Thymus (tissue), 11 donors: ENCODE measurements around the gene PSMD4. TPM values are rescaled to one million over a fixed set of nuclear protein-coding genes. Genes with fewer than 3 reads are reported as not detected.
A peak's percentile ranks its signal among the peaks of the same experiment; 100 is the strongest.
"Not testable (repeated sequence)": the region's sequence is repeated elsewhere in the genome, so short reads cannot be mapped to it uniquely, and the experiment has no call there.

Experiments used
- DNase-seq, 9 donors: peaks; one replicate each; pipeline ENCODE4 v3.0.0-alpha.2; 2013; ENCODE audit warnings: low spot score in 9 of 9, low read depth in 6 of 9, missing footprints in 1 of 9
- H3K27ac ChIP-seq, 2 donors: one replicate each; pipeline ENCODE4 v1.5.1; 2013; ENCODE audit warnings: control low read depth in 1 of 2, low read depth in 1 of 2, low read length in 1 of 2, mild to moderate bottlenecking in 1 of 2, moderate library complexity in 1 of 2
- H3K27me3 ChIP-seq, 2 donors: one replicate each; pipeline ENCODE4 v1.5.1; 2013; ENCODE audit warnings: low read length in 1 of 2; ENCODE audit not compliant: control insufficient read depth in 2 of 2, insufficient read depth in 1 of 2
- H3K36me3 ChIP-seq, 2 donors: one replicate each; pipeline ENCODE4 v1.5.1; 2013; ENCODE audit warnings: low read length in 1 of 2, mild to moderate bottlenecking in 1 of 2, moderate library complexity in 1 of 2; ENCODE audit not compliant: control insufficient read depth in 2 of 2, insufficient read depth in 2 of 2
- H3K4me1 ChIP-seq, 2 donors: one replicate each; pipeline ENCODE4 v1.5.1; 2013; ENCODE audit warnings: low read length in 2 of 2; ENCODE audit not compliant: control insufficient read depth in 2 of 2, insufficient read depth in 2 of 2
- H3K4me3 ChIP-seq, 2 donors: one replicate each; pipeline ENCODE4 v1.5.1; 2013; ENCODE audit warnings: low read length in 2 of 2, control low read depth in 1 of 2, mild to moderate bottlenecking in 1 of 2
- H3K9me3 ChIP-seq, 2 donors: one replicate each; pipeline ENCODE4 v1.5.1; 2013; ENCODE audit warnings: low read length in 1 of 2, mild to moderate bottlenecking in 1 of 2; ENCODE audit not compliant: control insufficient read depth in 2 of 2, insufficient read depth in 1 of 2
- WGBS: extraction: QIAGEN DNeasy Blood & Tissue Kit; methylation state at CpG from one replicate; pipeline ENCODE4 v1.1.7; 2013; 5-methylcytosine and 5-hydroxymethylcytosine counted together
- polyA plus RNA-seq: library from polyadenylated mRNA; stranded (reverse); fragments of 200-250 nt; gene quantifications from one replicate; pipeline ENCODE4 v1.2.3, GENCODE V29; 2013
- total RNA-seq: library from RNA; stranded (reverse); fragments of 120-200 nt; gene quantifications from one replicate; pipeline ENCODE4 v1.2.4, GENCODE V29; 2013
- donor health status: healthy.

The PSMD4 gene
- total and polyA plus RNA-seq, 2 donors = 157 to 272 TPM

- no peaks in the 10 kb centered on the region for H3K4me1 ChIP-seq
- H3K4me3 ChIP-seq = no peak overlapping the region
- WGBS = 95% methylated on average over 14 of the region's 14 CpGs
- H3K27ac ChIP-seq = no peak overlapping the region
- peaks cover 58 to 72% of the 10 kb centered on the region in 2 donors for H3K36me3 ChIP-seq
- no peaks in the 10 kb centered on the region for H3K27me3 ChIP-seq
- no peaks in the 10 kb centered on the region for H3K9me3 ChIP-seq
- no peak for DNase-seq
Measured at GRCh38 chr1:151265446-151266236, 11.1 kb downstream of the PSMD4 start.

- Histone ChIP-seq H3K36me3 (peaks cover 58 to 72% of the 10 kb centered on the region in 2 donors), H3K9me3 (no peaks in the 10 kb centered on the region), H3K4me3 (no peak overlapping the region), H3K27me3 (no peaks in the 10 kb centered on the region), H3K27ac (no peak overlapping the region), H3K4me1 (no peaks in the 10 kb centered on the region)
- WGBS = 99% methylated on average over 3 of the region's 3 CpGs
- DNase-seq = no peak
Measured at GRCh38 chr1:151266315-151266714, 11.8 kb downstream of the PSMD4 start.

- Histone ChIP-seq H3K9me3 (no peaks in the 10 kb centered on the region), H3K4me1 (no peaks in the 10 kb centered on the region), H3K36me3 (peaks cover 57 to 77% of the 10 kb centered on the region in 2 donors), H3K27me3 (no peaks in the 10 kb centered on the region), H3K4me3 (no peak overlapping the region), H3K27ac (no peak overlapping the region)
- DNase-seq = no peak
- WGBS = 89% methylated on average over 8 of the region's 8 CpGs
Measured at GRCh38 chr1:151266821-151267220, 12.3 kb downstream of the PSMD4 start.

GRCh38 chr1:151267760-151268159, 13.2 kb downstream of the PSMD4 start:
- DNase-seq = no peak
- Histone ChIP-seq H3K27me3 (no peaks in the 10 kb centered on the region), H3K9me3 (no peaks in the 10 kb centered on the region), H3K4me3 (no peak overlapping the region), H3K4me1 (no peaks in the 10 kb centered on the region), H3K36me3 (peaks cover 49 to 71% of the 10 kb centered on the region in 2 donors), H3K27ac (no peak overlapping the region)
- 87% methylated on average over 4 of the region's 4 CpGs for WGBS

GRCh38 chr1:151273924-151274466, 19.5 kb downstream of the PSMD4 start:
- Histone ChIP-seq H3K4me1 (no peaks in the 10 kb centered on the region), H3K27me3 (no peaks in the 10 kb centered on the region), H3K9me3 (no peaks in the 10 kb centered on the region), H3K4me3 (no peak overlapping the region), H3K36me3 (peaks cover 0 to 15% of the 10 kb centered on the region in 2 donors), H3K27ac (no peak overlapping the region)
- WGBS = 95% methylated on average over 3 of the region's 3 CpGs
- no peak for DNase-seq

GRCh38 chr1:151275341-151275740, 20.8 kb downstream of the PSMD4 start:
- not testable (repeated sequence) for H3K4me3 ChIP-seq, H3K27ac ChIP-seq, DNase-seq, H3K4me1 ChIP-seq, H3K27me3 ChIP-seq, H3K9me3 ChIP-seq
- peaks cover 0 to 10% of the 10 kb centered on the region in 2 donors for H3K36me3 ChIP-seq
- WGBS = 96% methylated on average over 5 of the region's 5 CpGs

GRCh38 chr1:151277249-151277648, 22.7 kb downstream of the PSMD4 start:
- no peak overlapping the region for H3K4me3 ChIP-seq
- no peaks in the 10 kb centered on the region for H3K27me3 ChIP-seq
- H3K27ac ChIP-seq = no peak overlapping the region
- H3K9me3 ChIP-seq = no peaks in the 10 kb centered on the region
- peaks cover 0 to 3% of the 10 kb centered on the region in 2 donors for H3K36me3 ChIP-seq
- no peak for DNase-seq
- H3K4me1 ChIP-seq = peaks cover 3 to 11% of the 10 kb centered on the region in 2 donors
- 59% methylated on average over 2 of the region's 2 CpGs for WGBS

GRCh38 chr1:151281225-151281968, 26.9 kb downstream of the PSMD4 start:
- DNase-seq = peak; percentile 82 to 97 (median 89)
- Histone ChIP-seq H3K36me3 (peaks cover 8 to 13% of the 10 kb centered on the region in 2 donors), H3K4me1 (peaks cover 17 to 31% of the 10 kb centered on the region in 2 donors), H3K27ac (peak overlapping the region; percentile 98 to 99), H3K27me3 (no peaks in the 10 kb centered on the region), H3K4me3 (peak overlapping the region; percentile 57 to 79), H3K9me3 (peaks cover 0 to 5% of the 10 kb centered on the region in 2 donors)
- WGBS = under 1% methylated on average over 48 of the region's 48 CpGs
